GM21390 (cell line): ENCODE measurements around the gene CFAP57.

Source experiments
- ATAC-seq: cut with Tn5 transposase; IDR thresholded peaks from one replicate; pipeline ENCODE4 v1.9.1; 2021; ENCODE audit not compliant: unreplicated experiment

CFAP57 gene

GRCh38 chr1:43275826-43276620 lies 103.9 kb downstream of the CFAP57 start:
- no peak for ATAC-seq

GRCh38 chr1:43276673-43277072 lies 104.5 kb downstream of the CFAP57 start:
- no peak for ATAC-seq

- ATAC-seq, result no peak
These were observed 105.2 kb downstream of the CFAP57 start for GRCh38 chr1:43277116-43277876.

DNA sequence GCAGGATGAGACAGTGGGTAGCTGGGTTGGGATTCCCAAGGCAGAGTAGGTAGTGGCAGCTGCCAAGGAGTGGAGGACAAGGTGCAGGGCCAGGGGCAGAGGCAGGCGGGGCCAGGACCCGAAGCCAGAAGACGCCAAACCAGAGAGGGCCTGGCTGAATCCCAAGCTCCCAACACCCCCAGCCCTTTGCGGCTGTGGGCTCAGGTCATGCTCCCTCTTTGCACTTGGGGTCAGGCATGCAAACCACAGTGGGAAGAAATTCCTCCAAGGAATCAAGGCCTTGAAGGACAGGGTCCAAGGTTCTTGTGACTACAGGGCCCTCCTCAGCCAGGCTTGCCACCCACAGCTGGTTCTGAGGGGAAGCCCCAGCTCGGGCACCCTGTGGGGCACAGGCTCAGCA lies 107.0 kb downstream of the CFAP57 start:
- ATAC-seq, result no peak

GRCh38 chr1:43279666-43280065 lies 107.5 kb downstream of the CFAP57 start:
- no peak for ATAC-seq

- no peak for ATAC-seq
These were observed 108.6 kb downstream of the CFAP57 start for GRCh38 chr1:43280692-43281091.

DNA sequence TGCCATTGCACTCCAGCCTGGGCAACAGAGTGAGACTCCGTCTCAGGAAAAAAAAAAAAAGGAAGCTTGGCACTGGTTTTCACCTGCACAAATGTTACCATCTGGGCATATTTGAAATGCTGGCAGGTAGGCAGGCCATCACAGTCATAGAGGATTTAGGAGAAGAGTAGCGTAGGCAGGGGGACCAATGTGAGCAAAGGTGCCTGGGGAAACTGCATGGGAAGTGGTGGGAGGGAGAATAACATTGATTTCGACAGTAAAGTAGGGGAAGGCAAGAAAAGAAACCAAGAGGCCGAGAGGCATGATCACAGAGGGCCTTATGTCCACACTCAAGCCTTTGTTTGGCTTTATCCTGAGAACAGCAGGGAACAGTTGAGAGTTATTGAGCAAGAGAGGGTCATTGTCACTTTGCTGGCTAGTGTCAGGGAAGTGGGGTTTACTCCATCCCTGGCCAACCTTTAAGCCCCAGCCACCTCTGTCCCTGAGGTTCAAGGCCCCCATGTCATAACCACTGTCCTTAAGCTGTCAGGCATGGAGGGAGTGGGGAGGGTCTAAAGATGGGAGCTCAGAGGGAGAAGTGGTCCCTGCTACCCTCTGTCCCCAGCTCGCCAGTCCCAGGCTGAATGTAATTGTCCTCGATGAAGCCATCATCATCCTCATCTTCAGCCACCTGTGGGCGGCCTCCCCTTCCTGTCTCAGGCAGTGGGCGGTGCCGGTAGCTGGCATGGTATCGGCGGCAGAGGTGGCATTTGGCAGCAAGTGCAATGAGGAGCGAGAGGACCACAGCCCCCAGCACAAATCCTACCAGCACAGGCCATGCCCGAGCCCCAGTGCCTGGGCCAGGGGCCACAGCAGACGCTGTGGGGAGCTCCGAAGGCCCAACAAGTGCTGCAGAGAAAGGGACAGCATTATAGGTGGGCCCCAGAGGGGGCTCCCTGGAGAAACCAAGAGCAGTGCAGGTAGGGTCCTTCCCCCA lies 110.4 kb downstream of the CFAP57 start:
- no peak for ATAC-seq

DNA sequence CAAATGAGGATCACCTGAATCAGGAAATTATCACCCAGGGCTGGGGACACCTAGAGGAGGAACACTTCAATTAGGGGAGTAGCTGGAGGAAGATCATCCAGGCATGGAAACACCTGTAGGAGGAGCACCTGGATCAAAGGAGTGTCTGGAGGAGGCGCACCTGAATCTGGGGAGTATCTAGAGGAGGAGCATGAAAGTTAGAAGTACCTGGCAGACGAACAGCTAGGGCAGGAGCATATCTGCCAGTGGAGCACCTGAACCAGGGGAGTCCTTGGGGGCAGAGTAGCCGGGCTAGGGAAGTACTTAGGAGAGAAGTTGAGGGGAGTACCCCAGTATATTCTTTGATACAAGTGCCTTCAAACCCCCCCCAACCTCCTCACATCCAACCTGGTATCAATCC lies 111.9 kb downstream of the CFAP57 start:
- ATAC-seq, result no peak

GRCh38 chr1:43284546-43285110 lies 112.5 kb downstream of the CFAP57 start:
- ATAC-seq, result no peak

- no peak for ATAC-seq
These were observed 113.3 kb downstream of the CFAP57 start, which contains the start of gene C1orf210 for GRCh38 chr1:43285269-43285990. C1orf210 (minus strand) TSS chr1:43285581; CDS start chr1:43283270, 2,311 bp downstream.

GRCh38 chr1:43286115-43286514 lies 114.0 kb downstream of the CFAP57 start:
- ATAC-seq, result no peak

DNA sequence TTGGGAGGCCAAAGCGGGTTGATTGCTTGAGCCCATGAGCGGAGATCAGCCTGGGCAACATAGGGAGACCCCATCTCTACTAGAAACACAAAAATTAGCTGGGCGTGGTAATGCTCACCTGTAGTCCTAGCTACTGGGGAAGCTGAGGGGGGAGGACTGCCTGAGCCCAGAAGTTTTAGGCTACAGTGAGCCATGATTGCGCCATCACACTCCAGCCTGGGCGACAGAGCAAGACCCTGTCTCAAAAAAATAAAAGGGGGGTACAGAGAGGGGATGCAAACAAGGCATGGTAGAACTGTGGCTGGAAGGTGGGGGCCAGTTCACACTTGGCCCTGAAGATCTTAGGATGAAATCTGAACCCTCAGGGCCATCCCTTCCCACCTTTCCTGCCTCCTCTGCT lies 114.4 kb downstream of the CFAP57 start:
- ATAC-seq, result no peak

DNA sequence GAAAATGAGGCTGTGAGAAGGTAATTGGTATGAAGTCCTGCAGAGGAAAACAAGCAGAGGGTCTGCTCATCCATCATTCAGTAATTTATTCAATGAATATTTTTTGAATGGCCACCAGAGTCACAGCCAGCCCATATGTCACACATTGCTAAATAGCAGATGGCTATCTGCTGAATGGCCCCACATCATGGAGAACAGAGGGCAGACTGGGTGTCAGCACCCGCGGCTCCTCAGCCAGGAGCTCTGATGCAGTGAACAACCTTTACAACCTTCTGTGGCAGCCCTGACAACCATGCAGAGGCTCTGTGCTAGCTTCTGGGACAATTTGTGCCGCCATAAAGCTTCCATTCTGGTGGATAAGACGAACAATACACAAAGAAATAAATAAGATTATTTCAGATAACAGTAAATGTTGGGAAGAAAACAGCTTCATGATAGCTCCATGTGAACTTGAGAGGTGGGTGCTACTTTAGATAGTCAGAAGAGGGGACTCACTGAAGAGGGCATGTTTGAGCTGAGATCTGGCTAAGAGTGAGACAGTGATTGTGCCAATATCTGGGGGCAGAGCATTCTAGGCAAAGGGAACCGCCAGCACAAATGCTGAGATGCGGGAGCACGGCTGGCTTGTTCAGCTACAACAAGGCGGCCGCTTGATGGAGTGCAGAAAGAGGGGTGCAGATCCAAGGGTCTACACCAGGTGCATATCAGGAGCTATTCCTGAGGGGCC lies 116.1 kb downstream of the CFAP57 start:
- no peak for ATAC-seq

DNA sequence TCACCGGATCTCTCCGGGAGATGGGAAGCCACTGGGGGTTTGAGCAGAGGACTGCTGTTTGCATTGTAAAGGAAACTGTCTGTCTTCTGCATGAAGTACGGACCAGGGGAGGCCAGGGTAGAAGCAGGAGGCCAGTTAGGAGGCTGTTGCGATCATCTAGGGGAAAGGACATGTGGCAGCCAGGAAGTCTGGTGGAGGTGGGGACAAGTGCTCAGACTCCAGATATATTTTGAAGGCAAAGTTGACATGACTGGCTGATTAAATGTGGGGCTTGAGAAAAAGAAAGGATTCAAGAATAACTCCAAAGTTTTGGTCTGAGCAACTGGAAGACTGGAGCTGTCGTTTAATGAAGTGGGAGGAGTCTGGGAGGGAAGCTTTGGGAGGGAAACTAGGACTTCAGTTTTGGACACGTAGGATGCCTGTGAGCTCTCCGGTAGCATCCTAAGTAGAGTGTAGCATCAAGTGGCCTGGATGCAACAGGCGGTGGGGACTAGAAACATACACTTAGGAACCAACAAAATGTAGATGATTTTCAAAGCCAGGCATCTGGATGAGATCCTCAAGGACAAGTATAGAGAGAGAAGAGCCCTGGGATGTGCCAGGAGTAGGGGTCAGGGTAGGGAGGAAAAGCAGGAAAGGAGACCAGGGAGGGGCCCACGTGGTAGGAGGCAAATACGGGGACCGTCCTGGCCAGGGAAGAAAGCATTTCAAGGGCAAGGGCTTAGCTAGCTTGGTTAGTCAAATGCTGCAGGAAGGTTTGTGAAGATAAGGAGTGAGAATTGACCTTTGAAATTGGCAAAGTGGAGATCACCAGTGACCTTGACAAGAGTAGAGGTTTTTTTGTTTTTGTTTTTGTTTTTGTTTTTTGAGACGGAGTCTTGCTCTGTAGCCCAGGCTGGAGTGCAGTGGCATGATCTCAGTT lies 116.9 kb downstream of the CFAP57 start:
- no peak for ATAC-seq

DNA sequence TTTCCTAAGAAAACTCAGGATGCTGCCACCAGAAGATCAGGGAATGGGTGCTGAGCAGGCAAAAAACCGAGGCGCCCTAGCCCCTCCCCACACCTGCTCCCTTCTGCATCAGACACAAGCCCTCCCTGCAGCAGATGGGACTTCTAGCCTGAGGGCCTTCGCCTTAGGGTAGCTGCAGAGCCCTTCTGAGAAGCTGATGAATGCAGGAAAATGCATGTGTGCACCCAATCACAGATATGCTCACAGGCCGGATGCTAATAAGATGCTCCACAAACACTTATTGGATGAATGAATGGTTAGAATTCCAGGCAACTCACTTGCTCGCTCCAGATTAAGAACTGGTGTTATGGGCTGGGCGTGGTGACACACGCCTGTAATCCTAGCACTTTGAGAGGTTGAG lies 120.1 kb downstream of the CFAP57 start:
- no peak for ATAC-seq

DNA sequence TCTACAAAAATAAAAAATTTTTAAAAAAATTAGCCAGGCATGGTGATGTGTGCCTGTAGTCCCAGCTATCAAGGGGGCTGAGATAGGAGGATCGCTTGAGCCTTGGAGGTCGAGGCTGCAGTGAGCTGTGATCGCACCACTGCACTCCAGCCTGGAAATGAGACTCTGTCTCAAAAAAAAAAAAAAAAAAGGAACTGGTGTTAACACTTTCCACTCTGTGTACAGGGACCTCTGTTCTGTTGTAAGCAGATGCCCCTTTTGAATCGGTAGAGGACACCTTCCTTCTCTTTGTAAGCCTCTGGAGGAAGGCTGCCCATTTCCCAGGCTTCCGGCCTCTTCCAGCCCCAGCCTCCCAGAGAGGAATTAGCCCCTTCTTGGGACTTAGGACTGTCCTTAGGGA lies 120.5 kb downstream of the CFAP57 start:
- ATAC-seq, result no peak

DNA sequence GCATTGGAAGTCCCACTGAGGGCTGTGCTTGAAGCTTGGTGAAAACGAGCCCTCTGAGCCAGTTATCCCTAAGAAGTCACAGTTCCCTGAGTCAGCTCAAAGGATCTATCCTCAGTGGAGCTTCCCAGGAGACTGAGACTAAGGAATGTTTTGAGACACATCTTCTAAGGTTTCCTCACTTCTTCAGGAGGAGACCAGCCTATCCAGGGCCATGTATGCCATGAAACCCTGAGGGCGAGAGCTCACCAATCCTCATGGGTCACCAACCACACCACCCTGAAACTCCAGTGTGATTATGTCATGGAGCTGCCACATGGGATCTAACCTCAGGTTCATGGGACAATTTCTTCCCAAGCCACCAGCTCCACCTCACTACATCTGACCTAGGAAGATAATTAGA lies 121.0 kb downstream of the CFAP57 start:
- ATAC-seq, result no peak
